Right atrium auricular region (tissue), 2 donors: ENCODE data around the gene FAM222A. TPM values are rescaled to one million over a fixed set of nuclear protein-coding genes. Genes with fewer than 3 reads are reported as not detected.

ENCODE experiments used
- DNase-seq: peaks from one replicate; pipeline ENCODE4 v3.0.0-alpha.2; 2019; ENCODE audit warnings: low spot score
- H3K27ac ChIP-seq, 2 donors: fragments of 200-600 bp; sonication (generic); 1 replicate in 1 of 2; 2 replicates in 1 of 2; pipeline ENCODE4 v1.5.1; 2016 to 2019
- H3K27me3 ChIP-seq, 2 donors: fragments of 200-600 bp; sonication (generic); one replicate each; pipeline versions ENCODE4 v1.5.1 to v1.6.0; 2017 to 2019
- H3K36me3 ChIP-seq: fragments of 200-600 bp; sonication (generic); one replicate; pipeline ENCODE4 v1.5.1; 2016
- H3K4me1 ChIP-seq, 2 donors: fragments of 200-600 bp; sonication (generic); one replicate each; pipeline versions ENCODE4 v1.5.1 to v1.6.0; 2017 to 2019
- H3K4me3 ChIP-seq, 2 donors: fragments of 200-600 bp; sonication (generic); 1 replicate in 1 of 2; 2 replicates in 1 of 2; pipeline ENCODE4 v1.5.1; 2017 to 2019; ENCODE audit warnings: mild to moderate bottlenecking in 1 of 2, moderate library complexity in 1 of 2
- H3K9me3 ChIP-seq, 2 donors: fragments of 200-600 bp; sonication (generic); one replicate each; pipeline ENCODE4 v1.5.1; 2019
- total RNA-seq, 2 donors: library from RNA; depleted of rRNA; stranded (reverse); fragments of >200 nt; gene quantifications; one replicate each; pipeline ENCODE4 v1.1.0, GENCODE V29; 2016
- TF ChIP-seq, protein P1 (sequence below), 2 donors: fragments of 200-600 bp; sonication (generic); IDR thresholded peaks; one replicate each; pipeline ENCODE4 v1.5.1; 2019; ENCODE audit warnings: antibody characterized with exemption in 2 of 2

FAM222A gene
- total RNA-seq, 2 donors from 2014 or later = 23.6 to 32.4 TPM

DNA sequence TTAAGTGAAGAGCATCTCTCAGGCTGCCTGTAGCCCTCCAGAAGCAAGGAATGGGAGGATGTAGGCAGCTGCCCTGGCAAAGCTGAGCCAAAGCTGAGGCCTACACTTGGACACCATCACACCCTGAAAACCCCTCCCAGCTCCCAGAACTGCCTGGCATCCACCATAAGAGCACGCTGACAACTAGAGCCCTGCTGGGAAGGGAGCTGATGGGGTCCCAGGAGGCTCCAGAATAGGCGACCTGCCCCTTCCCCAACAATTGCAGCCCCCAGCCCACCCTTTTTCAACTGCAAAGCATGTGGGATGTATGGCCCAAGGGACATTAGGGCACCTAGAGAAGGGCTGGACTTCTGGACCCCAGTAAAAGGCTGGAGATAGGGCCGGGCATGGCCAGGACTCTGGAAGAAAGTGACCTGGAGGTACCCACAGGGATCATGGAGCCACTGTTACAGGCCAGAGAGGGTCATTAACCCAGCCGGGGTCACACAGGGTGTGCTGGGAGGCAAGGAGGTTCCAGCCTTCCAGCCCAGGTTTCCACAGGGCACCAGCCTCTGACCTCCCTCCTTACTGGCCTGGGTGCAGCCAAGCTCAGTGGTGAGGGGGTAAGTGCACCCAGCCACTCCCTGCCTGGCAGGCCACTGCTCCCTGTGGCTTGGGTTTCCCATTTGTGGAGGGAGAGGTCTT, 27.8 kb downstream of the FAM222A start:
- TF ChIP-seq, protein P1, sequence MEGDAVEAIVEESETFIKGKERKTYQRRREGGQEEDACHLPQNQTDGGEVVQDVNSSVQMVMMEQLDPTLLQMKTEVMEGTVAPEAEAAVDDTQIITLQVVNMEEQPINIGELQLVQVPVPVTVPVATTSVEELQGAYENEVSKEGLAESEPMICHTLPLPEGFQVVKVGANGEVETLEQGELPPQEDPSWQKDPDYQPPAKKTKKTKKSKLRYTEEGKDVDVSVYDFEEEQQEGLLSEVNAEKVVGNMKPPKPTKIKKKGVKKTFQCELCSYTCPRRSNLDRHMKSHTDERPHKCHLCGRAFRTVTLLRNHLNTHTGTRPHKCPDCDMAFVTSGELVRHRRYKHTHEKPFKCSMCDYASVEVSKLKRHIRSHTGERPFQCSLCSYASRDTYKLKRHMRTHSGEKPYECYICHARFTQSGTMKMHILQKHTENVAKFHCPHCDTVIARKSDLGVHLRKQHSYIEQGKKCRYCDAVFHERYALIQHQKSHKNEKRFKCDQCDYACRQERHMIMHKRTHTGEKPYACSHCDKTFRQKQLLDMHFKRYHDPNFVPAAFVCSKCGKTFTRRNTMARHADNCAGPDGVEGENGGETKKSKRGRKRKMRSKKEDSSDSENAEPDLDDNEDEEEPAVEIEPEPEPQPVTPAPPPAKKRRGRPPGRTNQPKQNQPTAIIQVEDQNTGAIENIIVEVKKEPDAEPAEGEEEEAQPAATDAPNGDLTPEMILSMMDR (IDR thresholded peaks at IDR 0.05) = no peak
- H3K9me3 ChIP-seq = no peaks in the 10 kb centered on the region
- H3K4me3 ChIP-seq = no peak overlapping the region
- H3K36me3 ChIP-seq = no peaks in the 10 kb centered on the region
- H3K27me3 ChIP-seq = no peaks in the 10 kb centered on the region
- no peak overlapping the region for H3K27ac ChIP-seq
- peaks cover 0 to 32% of the 10 kb centered on the region in 2 donors for H3K4me1 ChIP-seq
- DNase-seq = no peak

DNA sequence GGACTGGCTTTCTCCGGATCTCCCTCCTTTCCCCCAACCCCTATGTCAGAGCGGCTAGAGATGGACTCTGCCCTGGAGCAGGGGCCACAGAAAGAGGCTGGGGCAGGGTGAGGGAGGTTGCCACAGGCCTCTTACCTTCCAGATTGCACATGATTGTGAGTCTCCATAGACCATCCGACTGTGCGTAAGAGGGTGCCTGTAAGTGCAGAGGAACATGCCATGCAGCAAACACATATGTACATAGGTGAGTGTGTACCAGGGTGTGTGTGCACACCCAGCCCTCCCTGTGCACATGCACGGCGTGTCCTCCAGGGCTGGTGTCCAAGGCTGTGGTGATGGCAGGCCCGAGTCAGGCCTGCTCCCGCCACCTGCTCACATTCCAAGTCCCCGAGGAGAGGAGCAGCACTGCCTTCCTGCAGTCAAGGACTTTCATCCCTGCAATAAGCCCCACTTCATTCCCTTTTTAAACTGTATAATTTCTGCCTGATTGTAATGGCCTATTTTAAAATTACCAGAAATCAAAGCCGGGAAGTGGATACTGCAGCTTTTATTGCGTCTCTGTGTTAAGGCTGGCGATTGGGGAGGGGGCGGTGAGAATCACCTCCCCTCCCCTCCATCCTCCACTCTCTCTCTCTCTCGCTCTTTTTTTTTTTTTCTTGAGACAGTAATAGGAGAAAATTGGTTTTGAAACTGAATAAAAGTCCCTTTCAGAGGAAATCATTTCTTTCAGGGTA, 28.5 kb downstream of the FAM222A start:
- H3K4me1 ChIP-seq = peaks cover 0 to 30% of the 10 kb centered on the region in 2 donors
- no peak overlapping the region for H3K27ac ChIP-seq
- no peak for DNase-seq
- no peaks in the 10 kb centered on the region for H3K9me3 ChIP-seq
- H3K36me3 ChIP-seq = no peaks in the 10 kb centered on the region
- no peak overlapping the region for H3K4me3 ChIP-seq
- H3K27me3 ChIP-seq = no peaks in the 10 kb centered on the region
- TF ChIP-seq, protein P1 (IDR thresholded peaks at IDR 0.05) = no peak

DNA sequence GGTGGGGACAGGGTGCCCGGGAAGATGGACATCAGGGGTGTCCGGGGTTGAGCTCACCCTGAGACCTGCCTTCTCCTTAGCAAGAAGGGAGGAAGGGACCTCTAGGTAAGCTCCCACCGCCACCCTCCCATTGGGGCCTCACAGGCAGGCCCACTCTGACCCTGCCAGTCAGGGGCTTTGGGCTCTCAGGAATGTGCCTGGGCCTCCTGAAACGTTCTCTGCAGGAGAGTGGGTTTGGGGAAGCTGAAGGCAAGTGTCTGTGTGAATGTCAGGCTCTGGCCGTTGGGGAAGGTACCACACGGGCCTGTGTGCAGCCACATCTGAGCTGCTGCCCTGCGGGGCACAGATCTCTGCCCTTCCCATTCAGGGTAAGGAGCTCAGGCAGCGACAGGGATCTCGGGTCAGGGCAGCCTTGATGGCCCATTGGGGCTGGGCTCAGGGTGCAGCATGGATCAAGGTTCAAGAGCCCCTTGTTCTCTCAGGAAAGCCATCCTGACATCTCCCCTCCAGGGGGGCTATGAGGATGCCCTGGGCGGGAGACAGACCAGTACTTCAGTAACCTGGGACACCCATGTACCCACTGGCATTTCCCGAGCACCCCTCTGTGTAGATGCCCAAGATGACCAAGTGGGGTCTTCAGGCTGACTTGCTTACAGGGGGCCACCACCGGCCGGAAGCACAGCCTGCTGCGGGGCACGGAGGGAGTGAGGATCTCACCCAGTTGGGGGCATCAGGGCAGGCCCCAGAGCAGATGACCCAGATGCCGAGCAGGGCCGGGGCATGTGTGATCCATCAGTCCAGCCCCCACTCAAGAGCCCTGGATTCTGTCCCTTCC, 29.7 kb downstream of the FAM222A start:
- Histone ChIP-seq H3K4me3 (no peak overlapping the region), H3K9me3 (no peaks in the 10 kb centered on the region), H3K27me3 (no peaks in the 10 kb centered on the region), H3K4me1 (peaks cover 0 to 22% of the 10 kb centered on the region in 2 donors), H3K36me3 (no peaks in the 10 kb centered on the region), H3K27ac (no peak overlapping the region)
- TF ChIP-seq, protein P1 (IDR thresholded peaks at IDR 0.05) = no peak
- DNase-seq = no peak

DNA sequence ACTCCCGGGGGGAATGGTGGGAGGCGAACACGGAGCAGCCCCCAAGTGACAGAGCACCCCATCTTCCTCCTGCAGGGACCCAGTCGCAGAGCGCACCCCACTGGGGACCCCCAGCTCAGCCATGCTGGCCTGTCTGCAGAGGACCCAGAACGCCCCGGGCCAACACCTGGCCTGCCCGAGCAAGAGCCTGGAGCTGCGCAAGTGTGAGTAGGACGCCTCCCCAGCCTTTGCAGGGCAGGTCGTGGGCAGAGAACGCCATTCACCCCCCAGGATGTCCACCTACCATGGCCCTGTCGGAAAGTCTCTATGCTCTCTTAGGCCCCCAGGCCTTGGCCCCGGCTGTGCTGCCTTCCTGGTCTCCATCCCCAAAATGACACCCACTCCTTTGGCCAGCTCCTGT, 30.4 kb downstream of the FAM222A start:
- DNase-seq = no peak
- Histone ChIP-seq H3K27ac (no peak overlapping the region), H3K4me1 (peaks cover 0 to 14% of the 10 kb centered on the region in 2 donors)

More for the DNA sequence above, 30.4 kb downstream of the FAM222A start:
- Histone ChIP-seq H3K4me3 (no peak overlapping the region), H3K9me3 (no peaks in the 10 kb centered on the region), H3K36me3 (no peaks in the 10 kb centered on the region), H3K27me3 (no peaks in the 10 kb centered on the region)
- TF ChIP-seq, protein P1 (IDR thresholded peaks at IDR 0.05) = no peak
